GM12801 (cell line): ENCODE measurements around the gene MPO.

Source experiments
- TF ChIP-seq, protein P1 (sequence below): IDR thresholded peaks from one replicate; pipeline ENCODE4 v1.5.1; 2011; ENCODE audit warnings: control low read depth; ENCODE audit not compliant: insufficient read length; ENCODE audit errors: extremely low read depth

MPO gene

DNA sequence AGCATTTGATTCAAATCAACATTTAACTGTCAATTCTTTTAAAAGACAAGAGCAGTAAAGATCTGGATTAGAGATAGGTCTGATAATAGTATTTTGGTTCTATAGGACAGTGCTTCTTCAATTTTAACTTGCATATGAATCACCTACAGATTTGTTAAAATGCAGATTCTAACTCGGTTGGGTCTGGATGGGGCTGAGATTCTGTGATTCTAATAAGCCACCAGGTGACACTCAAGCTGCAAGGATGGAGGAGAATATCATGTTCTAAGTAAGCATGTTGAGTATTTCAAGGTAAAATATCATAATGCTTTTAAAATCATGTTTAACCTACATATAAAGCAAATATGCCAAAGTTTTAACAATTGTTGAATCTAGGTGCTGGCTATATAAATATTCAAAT is 32.1 kb upstream of the MPO start:
- TF ChIP-seq, protein P1, sequence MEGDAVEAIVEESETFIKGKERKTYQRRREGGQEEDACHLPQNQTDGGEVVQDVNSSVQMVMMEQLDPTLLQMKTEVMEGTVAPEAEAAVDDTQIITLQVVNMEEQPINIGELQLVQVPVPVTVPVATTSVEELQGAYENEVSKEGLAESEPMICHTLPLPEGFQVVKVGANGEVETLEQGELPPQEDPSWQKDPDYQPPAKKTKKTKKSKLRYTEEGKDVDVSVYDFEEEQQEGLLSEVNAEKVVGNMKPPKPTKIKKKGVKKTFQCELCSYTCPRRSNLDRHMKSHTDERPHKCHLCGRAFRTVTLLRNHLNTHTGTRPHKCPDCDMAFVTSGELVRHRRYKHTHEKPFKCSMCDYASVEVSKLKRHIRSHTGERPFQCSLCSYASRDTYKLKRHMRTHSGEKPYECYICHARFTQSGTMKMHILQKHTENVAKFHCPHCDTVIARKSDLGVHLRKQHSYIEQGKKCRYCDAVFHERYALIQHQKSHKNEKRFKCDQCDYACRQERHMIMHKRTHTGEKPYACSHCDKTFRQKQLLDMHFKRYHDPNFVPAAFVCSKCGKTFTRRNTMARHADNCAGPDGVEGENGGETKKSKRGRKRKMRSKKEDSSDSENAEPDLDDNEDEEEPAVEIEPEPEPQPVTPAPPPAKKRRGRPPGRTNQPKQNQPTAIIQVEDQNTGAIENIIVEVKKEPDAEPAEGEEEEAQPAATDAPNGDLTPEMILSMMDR: no peak

DNA sequence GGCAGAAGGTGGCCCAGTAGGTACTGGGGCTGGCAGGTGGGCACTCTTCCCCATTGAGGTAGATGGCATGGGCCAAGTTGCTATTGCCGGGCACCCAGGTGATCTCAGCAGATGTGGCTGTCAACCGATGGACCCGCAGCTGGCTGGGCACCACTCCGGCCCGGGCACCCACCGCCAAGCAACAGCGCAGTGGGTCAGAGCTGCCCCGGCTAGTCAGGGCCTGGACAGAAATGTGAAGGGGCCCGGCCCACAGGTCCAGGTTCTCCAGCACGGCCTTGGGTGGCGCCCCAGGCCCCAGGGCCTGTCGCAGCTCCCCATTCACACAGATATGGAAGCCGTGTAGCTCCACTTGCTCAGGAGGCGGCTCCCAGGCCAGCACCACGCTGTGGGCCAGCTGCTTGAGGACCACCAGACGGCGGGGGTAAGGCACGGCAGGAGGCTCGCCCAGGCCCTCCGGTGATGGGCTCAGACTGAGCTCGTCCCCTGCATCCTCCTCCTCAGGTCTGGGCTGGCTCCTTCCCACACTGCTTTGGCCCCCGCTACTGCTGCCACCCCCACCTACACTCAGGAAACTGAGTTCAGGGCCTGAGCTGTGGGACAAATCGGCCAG is 31.4 kb upstream of the MPO start:
- TF ChIP-seq, protein P1: no peak

DNA sequence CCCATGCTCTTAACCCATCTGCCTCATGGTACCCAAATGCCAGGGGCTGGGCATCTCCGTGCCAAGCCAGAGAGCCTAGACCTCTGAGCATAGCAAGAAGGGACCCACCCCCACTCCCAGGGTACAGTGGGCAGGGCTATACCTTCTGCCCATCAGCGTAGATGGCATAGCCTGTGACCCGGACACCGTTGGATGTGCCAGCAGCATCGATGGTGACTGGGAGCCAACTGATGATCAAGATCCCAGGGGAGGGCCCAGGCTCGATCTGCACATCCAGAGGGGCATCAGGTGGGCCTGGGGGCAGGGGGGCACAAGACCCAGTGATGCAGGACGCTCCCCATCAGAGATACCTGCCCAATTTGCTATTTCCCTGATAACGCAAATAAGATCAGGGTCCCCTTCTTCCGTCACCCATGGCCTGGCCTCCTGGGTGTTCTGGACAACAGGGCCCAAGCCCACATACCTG is 30.7 kb upstream of the MPO start:
- TF ChIP-seq, protein P1: no peak

DNA sequence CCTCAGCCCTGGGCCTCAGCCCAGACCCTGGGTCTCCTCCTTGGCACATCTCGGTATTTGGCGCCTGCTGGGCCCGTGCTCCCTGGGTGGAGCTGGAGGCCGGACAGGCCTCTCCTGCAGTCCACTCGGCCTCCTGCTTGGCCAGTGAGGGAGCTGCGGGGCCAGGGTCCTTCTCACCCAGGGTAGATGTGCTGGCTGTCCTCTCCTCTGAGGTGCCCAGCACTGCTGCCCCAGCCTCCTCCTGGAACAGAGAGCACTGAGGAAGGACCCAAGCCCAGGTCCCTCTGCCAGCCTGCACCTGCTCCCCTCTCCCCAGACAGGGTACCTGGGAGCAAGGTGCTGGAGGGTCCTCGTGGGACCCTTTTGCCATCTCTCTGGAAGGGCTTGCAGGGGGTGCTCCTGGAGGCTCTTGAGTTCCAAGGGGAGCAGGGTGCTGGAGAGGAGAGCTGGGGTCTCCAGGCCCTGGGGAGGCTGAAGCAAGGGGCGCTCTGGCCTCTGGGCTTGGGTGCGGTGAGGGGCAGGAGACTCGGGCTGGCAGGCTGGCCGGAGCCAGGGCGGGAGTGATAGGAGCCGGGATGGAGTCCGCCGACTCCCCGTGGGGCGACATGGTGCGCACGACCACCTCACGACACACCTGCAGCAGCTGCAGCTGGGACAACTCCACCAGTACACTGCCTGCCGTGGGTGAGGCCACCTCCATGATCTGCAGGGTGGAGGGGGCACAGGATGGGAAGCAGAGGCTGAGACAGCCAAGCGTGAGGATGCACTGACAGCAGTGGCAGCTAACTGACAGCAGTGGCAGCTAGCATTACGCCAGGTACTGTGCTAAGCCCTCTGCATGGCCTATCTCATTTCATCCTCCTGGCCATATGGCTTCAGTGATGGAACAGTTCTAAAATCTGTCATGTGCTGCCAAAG is 30.0 kb upstream of the MPO start:
- TF ChIP-seq, protein P1: no peak

DNA sequence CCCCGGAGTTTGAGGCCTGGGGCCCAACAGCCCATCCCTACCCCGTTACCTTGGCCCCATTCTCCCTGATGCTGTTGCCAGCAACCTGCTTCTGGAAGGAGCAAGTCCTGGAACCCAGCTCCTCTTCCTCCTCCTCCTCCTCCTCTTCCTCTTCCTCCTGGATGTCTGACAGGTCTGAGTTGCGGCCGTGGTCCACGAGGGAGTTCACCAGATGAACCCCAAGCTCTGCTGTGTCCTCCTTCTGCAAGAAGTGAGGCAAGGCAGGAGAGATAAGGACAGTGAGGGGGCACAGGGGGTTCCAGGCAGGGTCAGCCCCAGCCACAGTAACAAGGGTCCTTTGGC is 29.2 kb upstream of the MPO start:
- TF ChIP-seq, protein P1: no peak

DNA sequence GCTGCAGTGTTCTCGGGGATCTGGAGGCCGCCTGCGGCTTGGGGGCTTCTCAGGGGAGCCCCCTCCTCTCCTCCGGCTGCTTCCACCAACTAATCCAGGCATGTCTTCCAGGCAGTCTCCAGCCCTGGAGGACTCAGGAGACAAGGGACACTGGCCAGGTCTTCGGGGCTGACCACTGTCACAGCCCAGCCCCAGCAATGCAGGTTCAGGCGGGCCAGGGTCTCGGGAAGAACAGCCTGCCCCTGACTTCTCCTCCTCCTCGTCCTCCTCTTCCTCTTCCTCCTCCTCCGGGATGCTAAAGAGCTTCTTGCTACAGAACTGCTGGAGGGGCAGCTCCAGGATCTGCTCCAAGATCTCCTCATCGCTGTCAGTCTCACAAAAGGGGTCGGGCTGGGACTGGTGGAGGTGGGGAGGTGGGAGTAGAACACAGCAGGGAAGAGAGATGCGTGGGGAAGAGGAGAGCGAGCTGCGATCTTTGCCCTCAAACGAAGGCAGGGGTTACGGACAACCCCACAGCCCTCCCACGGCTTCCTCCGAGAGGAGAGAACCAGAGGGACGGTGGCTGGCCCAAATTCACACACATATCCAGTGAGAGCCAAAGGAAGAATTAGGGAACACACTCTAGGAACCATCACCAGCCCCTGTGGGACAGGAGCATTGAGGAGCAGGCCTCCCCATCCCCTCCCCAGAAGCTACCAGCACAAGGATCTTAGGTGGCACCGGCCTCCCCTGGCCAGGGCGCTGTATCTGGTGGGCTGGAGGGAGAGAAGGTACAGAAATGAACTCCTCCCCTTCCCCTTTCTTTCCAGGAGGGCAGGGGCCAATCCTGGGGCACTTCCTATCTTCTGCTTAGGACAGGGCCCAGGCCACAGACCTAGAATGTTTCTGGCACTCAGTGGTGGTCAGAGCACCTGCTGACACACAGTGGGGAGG is 28.5 kb upstream of the MPO start:
- TF ChIP-seq, protein P1: no peak
